NCI-H526 treated with DMSO at 0.1 percent for 48 hours (cell line): ENCODE measurements around the gene PRKAB1.

Experiments
- DNase-seq: peaks from one replicate; lab custom pipeline; 2025; lab: John Stamatoyannopoulos, UW

Gene PRKAB1

GRCh38 chr12:119712721-119713120 lies 44.8 kb downstream of the PRKAB1 start:
- DNase-seq: no peak

- DNase-seq: peak; percentile 61
Observed at GRCh38 chr12:119713551-119714031, 45.7 kb downstream of the PRKAB1 start.

GRCh38 chr12:119714614-119715267 lies 46.8 kb downstream of the PRKAB1 start:
- DNase-seq: no peak

- DNase-seq: no peak
Observed at GRCh38 chr12:119715268-119715620, 47.3 kb downstream of the PRKAB1 start.

GRCh38 chr12:119718141-119718540 lies 50.2 kb downstream of the PRKAB1 start:
- DNase-seq: no peak

- no peak for DNase-seq
Observed at GRCh38 chr12:119720349-119720748, 52.4 kb downstream of the PRKAB1 start.

GRCh38 chr12:119721306-119721705 lies 53.4 kb downstream of the PRKAB1 start:
- no peak for DNase-seq

- no peak for DNase-seq
Observed at GRCh38 chr12:119725523-119725922, 57.6 kb downstream of the PRKAB1 start.

- DNase-seq: no peak
Observed at GRCh38 chr12:119727600-119728443, 59.9 kb downstream of the PRKAB1 start.

- no peak for DNase-seq
Observed at GRCh38 chr12:119728444-119728745, 60.5 kb downstream of the PRKAB1 start.

- DNase-seq: no peak
Observed at GRCh38 chr12:119729871-119730270, 61.9 kb downstream of the PRKAB1 start.

- DNase-seq: no peak
Observed at GRCh38 chr12:119730381-119730780, 62.4 kb downstream of the PRKAB1 start.
